ENCODE data around the gene GMEB2.

GRCh38 chr20:63591147-63591533, 35.8 kb downstream of the GMEB2 start:
- no peak for TF ChIP-seq CTCF (IDR thresholded peaks at IDR 0.05)
- no peak for TF ChIP-seq POLR2A (IDR thresholded peaks at IDR 0.05)
